A549 (cell line): ENCODE data around the gene ANGEL2.

Experiments used
- CBX8 ChIP-seq: fragments of 200-600 bp; sonication (generic); IDR thresholded peaks from 2 replicates; pipeline ENCODE4 v1.6.1; 2016
- CEBPB ChIP-seq, 2 experiments: fragments of >200 bp in 1 of 2; sonication (Bioruptor Twin) in 1 of 2; formaldehyde crosslinking in 1 of 2; IDR thresholded peaks; 2 replicates each; pipeline ENCODE4 v1.6.1; 2012 to 2016
- JUNB ChIP-seq: fragments of >200 bp; sonication (Bioruptor Twin); formaldehyde crosslinking; IDR thresholded peaks from 2 replicates; pipeline ENCODE4 v1.6.1; 2016
- SMC3 ChIP-seq: fragments of >200 bp; sonication (Bioruptor Twin); formaldehyde crosslinking; IDR thresholded peaks from 3 replicates; pipeline ENCODE4 v1.6.1; 2018; ENCODE audit warnings: inconsistent platforms
- TF ChIP-seq, protein P1 (sequence below): fragments of >200 bp; sonication (Bioruptor Twin); formaldehyde crosslinking; IDR thresholded peaks from 3 replicates; pipeline ENCODE4 v1.5.1; 2016

DNA sequence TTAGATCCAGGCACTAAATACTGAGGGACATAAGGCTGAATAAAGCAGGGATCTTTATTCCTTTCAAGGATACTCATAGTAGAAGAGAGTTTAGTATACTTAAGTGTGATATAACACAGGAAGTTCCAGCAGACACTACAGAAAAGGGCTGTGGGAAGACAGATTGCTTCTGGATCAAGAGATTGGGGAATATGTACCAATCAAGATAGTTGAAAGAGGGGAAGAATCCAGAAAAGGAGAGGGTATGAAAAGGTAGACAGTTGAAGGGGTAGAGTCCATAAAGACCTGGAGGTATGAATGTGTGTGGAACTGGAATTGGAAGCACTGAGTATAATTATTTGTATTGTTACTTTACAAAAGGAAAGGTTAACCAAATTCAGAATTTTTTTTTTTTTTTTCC is 37.8 kb upstream of the ANGEL2 start:
- TF ChIP-seq SMC3 (no peak), CBX8 (no peak), JUNB (no peak), CEBPB (IDR thresholded peaks at IDR 0.05) (no peak)
- TF ChIP-seq, protein P1, sequence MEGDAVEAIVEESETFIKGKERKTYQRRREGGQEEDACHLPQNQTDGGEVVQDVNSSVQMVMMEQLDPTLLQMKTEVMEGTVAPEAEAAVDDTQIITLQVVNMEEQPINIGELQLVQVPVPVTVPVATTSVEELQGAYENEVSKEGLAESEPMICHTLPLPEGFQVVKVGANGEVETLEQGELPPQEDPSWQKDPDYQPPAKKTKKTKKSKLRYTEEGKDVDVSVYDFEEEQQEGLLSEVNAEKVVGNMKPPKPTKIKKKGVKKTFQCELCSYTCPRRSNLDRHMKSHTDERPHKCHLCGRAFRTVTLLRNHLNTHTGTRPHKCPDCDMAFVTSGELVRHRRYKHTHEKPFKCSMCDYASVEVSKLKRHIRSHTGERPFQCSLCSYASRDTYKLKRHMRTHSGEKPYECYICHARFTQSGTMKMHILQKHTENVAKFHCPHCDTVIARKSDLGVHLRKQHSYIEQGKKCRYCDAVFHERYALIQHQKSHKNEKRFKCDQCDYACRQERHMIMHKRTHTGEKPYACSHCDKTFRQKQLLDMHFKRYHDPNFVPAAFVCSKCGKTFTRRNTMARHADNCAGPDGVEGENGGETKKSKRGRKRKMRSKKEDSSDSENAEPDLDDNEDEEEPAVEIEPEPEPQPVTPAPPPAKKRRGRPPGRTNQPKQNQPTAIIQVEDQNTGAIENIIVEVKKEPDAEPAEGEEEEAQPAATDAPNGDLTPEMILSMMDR = no peak
